ENCODE data around the gene MRPL58. TPM values are rescaled to one million over a fixed set of nuclear protein-coding genes. Genes with fewer than 3 reads are reported as not detected.
A peak's percentile ranks its signal among the peaks of the same experiment; 100 is the strongest.

MRPL58 gene
- total RNA-seq, 1 experiment from 2014 or later: 41.9 TPM

DNA sequence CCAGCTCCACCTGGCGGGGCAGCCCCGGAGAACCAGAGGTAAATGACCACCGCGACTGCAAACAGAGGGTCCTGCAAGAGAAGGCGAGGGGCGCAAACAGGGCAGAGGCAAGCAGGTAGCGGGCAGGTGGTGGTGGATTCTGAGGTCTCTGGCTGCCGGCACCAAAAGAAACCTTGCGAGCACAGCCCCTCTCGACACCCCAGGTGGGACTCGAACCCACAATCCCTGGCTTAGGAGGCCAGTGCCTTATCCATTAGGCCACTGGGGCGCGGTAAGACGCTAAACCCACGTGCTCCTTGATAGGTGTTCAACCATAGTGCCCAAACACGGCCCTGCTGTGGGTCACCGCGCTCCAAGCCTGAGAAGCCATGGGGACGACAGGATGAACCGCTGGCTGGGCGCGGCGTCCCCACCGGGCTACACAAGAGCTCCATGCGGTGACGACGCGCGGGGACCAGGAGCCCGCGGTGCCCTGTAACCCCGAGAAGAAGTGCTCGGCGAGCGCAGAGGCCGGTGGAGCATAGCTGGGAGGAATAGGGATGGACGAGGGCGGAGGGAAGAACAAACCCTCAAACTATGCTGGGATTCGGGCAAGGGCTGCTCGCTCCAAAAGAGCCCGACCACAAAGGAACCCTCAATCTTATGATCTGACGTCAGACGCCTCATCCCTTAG, 21.9 kb downstream of the MRPL58 start (continued):
- TF ChIP-seq, protein P1, sequence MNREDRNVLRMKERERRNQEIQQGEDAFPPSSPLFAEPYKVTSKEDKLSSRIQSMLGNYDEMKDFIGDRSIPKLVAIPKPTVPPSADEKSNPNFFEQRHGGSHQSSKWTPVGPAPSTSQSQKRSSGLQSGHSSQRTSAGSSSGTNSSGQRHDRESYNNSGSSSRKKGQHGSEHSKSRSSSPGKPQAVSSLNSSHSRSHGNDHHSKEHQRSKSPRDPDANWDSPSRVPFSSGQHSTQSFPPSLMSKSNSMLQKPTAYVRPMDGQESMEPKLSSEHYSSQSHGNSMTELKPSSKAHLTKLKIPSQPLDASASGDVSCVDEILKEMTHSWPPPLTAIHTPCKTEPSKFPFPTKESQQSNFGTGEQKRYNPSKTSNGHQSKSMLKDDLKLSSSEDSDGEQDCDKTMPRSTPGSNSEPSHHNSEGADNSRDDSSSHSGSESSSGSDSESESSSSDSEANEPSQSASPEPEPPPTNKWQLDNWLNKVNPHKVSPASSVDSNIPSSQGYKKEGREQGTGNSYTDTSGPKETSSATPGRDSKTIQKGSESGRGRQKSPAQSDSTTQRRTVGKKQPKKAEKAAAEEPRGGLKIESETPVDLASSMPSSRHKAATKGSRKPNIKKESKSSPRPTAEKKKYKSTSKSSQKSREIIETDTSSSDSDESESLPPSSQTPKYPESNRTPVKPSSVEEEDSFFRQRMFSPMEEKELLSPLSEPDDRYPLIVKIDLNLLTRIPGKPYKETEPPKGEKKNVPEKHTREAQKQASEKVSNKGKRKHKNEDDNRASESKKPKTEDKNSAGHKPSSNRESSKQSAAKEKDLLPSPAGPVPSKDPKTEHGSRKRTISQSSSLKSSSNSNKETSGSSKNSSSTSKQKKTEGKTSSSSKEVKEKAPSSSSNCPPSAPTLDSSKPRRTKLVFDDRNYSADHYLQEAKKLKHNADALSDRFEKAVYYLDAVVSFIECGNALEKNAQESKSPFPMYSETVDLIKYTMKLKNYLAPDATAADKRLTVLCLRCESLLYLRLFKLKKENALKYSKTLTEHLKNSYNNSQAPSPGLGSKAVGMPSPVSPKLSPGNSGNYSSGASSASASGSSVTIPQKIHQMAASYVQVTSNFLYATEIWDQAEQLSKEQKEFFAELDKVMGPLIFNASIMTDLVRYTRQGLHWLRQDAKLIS (CRISPR knock-in tag; IDR thresholded peaks at IDR 0.05; ENCODE audit: borderline replicate concordance): no peak
- TF ChIP-seq, protein P2, sequence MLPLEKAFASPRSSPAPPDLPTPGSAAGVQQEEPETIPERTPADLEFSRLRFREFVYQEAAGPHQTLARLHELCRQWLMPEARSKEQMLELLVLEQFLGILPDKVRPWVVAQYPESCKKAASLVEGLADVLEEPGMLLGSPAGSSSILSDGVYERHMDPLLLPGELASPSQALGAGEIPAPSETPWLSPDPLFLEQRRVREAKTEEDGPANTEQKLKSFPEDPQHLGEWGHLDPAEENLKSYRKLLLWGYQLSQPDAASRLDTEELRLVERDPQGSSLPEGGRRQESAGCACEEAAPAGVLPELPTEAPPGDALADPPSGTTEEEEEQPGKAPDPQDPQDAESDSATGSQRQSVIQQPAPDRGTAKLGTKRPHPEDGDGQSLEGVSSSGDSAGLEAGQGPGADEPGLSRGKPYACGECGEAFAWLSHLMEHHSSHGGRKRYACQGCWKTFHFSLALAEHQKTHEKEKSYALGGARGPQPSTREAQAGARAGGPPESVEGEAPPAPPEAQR (CRISPR knock-in tag; IDR thresholded peaks at IDR 0.05): no peak
- TF ChIP-seq CREB1 (CRISPR knock-in tag; IDR thresholded peaks at IDR 0.05): peak; percentile 64; the same call in 1 of the 2 replicates
- no peak for TF ChIP-seq IRF2 (CRISPR knock-in tag; IDR thresholded peaks at IDR 0.05; ENCODE audit: borderline replicate concordance, low read depth)
- TF ChIP-seq TP53 (CRISPR knock-in tag; IDR thresholded peaks at IDR 0.05): no peak
- TF ChIP-seq ZNF263 (CRISPR knock-in tag; IDR thresholded peaks at IDR 0.05; ENCODE audit: low read depth): no peak
- TF ChIP-seq JAZF1 (CRISPR knock-in tag; IDR thresholded peaks at IDR 0.05): no peak
- TF ChIP-seq ZNF232 (CRISPR knock-in tag; IDR thresholded peaks at IDR 0.05): peak; percentile 89; the same call in 1 of the 2 replicates
- no peak for TF ChIP-seq FOXK1 (CRISPR knock-in tag; IDR thresholded peaks at IDR 0.05)
- no peak for TF ChIP-seq ZBTB21 (CRISPR knock-in tag; IDR thresholded peaks at IDR 0.05; ENCODE audit: borderline replicate concordance)
- 0 out of 2 replicates have a peak, but pooled peaks have one; percentile 37 for TF ChIP-seq CREM (CRISPR knock-in tag; IDR thresholded peaks at IDR 0.05)
- peak; percentile 44; the same call in 1 of the 2 replicates for TF ChIP-seq FOXP1 (CRISPR knock-in tag; IDR thresholded peaks at IDR 0.05; ENCODE audit: borderline replicate concordance)
- TF ChIP-seq, protein P3, sequence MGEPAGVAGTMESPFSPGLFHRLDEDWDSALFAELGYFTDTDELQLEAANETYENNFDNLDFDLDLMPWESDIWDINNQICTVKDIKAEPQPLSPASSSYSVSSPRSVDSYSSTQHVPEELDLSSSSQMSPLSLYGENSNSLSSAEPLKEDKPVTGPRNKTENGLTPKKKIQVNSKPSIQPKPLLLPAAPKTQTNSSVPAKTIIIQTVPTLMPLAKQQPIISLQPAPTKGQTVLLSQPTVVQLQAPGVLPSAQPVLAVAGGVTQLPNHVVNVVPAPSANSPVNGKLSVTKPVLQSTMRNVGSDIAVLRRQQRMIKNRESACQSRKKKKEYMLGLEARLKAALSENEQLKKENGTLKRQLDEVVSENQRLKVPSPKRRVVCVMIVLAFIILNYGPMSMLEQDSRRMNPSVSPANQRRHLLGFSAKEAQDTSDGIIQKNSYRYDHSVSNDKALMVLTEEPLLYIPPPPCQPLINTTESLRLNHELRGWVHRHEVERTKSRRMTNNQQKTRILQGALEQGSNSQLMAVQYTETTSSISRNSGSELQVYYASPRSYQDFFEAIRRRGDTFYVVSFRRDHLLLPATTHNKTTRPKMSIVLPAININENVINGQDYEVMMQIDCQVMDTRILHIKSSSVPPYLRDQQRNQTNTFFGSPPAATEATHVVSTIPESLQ (CRISPR knock-in tag; IDR thresholded peaks at IDR 0.05): no peak
- no peak for TF ChIP-seq HMGA2 (CRISPR knock-in tag; IDR thresholded peaks at IDR 0.05)
- TF ChIP-seq, protein P4, sequence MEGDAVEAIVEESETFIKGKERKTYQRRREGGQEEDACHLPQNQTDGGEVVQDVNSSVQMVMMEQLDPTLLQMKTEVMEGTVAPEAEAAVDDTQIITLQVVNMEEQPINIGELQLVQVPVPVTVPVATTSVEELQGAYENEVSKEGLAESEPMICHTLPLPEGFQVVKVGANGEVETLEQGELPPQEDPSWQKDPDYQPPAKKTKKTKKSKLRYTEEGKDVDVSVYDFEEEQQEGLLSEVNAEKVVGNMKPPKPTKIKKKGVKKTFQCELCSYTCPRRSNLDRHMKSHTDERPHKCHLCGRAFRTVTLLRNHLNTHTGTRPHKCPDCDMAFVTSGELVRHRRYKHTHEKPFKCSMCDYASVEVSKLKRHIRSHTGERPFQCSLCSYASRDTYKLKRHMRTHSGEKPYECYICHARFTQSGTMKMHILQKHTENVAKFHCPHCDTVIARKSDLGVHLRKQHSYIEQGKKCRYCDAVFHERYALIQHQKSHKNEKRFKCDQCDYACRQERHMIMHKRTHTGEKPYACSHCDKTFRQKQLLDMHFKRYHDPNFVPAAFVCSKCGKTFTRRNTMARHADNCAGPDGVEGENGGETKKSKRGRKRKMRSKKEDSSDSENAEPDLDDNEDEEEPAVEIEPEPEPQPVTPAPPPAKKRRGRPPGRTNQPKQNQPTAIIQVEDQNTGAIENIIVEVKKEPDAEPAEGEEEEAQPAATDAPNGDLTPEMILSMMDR (IDR thresholded peaks at IDR 0.05): no peak
- TF ChIP-seq TCF7 (CRISPR knock-in tag; IDR thresholded peaks at IDR 0.05; ENCODE audit: low read depth): no peak
- TF ChIP-seq GABPB1 (CRISPR knock-in tag; IDR thresholded peaks at IDR 0.05): peak; percentile 77; the same call in 1 of the 2 replicates
- TF ChIP-seq, protein P5, sequence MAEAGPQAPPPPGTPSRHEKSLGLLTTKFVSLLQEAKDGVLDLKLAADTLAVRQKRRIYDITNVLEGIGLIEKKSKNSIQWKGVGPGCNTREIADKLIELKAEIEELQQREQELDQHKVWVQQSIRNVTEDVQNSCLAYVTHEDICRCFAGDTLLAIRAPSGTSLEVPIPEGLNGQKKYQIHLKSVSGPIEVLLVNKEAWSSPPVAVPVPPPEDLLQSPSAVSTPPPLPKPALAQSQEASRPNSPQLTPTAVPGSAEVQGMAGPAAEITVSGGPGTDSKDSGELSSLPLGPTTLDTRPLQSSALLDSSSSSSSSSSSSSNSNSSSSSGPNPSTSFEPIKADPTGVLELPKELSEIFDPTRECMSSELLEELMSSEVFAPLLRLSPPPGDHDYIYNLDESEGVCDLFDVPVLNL (CRISPR knock-in tag; IDR thresholded peaks at IDR 0.05; ENCODE audit: borderline replicate concordance, low read depth): no peak
- TF ChIP-seq, protein P6, sequence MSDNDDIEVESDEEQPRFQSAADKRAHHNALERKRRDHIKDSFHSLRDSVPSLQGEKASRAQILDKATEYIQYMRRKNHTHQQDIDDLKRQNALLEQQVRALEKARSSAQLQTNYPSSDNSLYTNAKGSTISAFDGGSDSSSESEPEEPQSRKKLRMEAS (CRISPR knock-in tag; IDR thresholded peaks at IDR 0.05): peak; percentile 85
- TF ChIP-seq, protein P7, sequence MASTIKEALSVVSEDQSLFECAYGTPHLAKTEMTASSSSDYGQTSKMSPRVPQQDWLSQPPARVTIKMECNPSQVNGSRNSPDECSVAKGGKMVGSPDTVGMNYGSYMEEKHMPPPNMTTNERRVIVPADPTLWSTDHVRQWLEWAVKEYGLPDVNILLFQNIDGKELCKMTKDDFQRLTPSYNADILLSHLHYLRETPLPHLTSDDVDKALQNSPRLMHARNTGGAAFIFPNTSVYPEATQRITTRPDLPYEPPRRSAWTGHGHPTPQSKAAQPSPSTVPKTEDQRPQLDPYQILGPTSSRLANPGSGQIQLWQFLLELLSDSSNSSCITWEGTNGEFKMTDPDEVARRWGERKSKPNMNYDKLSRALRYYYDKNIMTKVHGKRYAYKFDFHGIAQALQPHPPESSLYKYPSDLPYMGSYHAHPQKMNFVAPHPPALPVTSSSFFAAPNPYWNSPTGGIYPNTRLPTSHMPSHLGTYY (CRISPR knock-in tag; IDR thresholded peaks at IDR 0.05): no peak
- TF ChIP-seq NR1H2 (CRISPR knock-in tag; IDR thresholded peaks at IDR 0.05): no peak
- TF ChIP-seq ZNF416 (CRISPR knock-in tag; IDR thresholded peaks at IDR 0.05): no peak
- no peak for TF ChIP-seq SOX15 (CRISPR knock-in tag; IDR thresholded peaks at IDR 0.05)
- no peak for TF ChIP-seq MYBL2 (CRISPR knock-in tag; IDR thresholded peaks at IDR 0.05)
- 0 out of 2 replicates have a peak, but pooled peaks have one; percentile 8 for TF ChIP-seq EMX1 (CRISPR knock-in tag; IDR thresholded peaks at IDR 0.05)
- TF ChIP-seq GTF2I (CRISPR knock-in tag; conservative IDR thresholded peaks at IDR 0.05): no peak
- TF ChIP-seq, protein P8, sequence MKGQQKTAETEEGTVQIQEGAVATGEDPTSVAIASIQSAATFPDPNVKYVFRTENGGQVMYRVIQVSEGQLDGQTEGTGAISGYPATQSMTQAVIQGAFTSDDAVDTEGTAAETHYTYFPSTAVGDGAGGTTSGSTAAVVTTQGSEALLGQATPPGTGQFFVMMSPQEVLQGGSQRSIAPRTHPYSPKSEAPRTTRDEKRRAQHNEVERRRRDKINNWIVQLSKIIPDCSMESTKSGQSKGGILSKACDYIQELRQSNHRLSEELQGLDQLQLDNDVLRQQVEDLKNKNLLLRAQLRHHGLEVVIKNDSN (CRISPR knock-in tag; IDR thresholded peaks at IDR 0.05): peak; percentile 80
- TF ChIP-seq PRRX2 (CRISPR knock-in tag; IDR thresholded peaks at IDR 0.05): no peak

All from WTC11 (cell line).